ENCODE results near the gene IRF4.

IRF4 gene

GRCh38 chr6:351011-351866 is 40.3 kb upstream of the IRF4 start:
- Histone ChIP-seq H4K91ac (ENCODE audit: low read depth, low read length, poor library complexity) (no peak overlapping the region), H3K9me3 (replicated peaks in 1 of 2; ENCODE audit: control insufficient read depth in 2 of 2, insufficient read depth in 1 of 2, low read depth in 1 of 2, low read length in 2 of 2) (peaks cover 0 to 41% of the 10 kb centered on the region in 2 donors), H3K4me3 (ENCODE audit: low read length in 2 of 2) (no peak overlapping the region), H3K14ac (ENCODE audit: low read length) (no peak overlapping the region), H2AK5ac (ENCODE audit: low read depth, low read length) (no peak overlapping the region), H3K4me2 (ENCODE audit: insufficient read depth, low read length, poor library complexity, severe bottlenecking) (no peak overlapping the region), H3K27me3 (ENCODE audit: control insufficient read depth in 3 of 3, insufficient read depth in 3 of 3, low read depth in 1 of 3, low read length in 3 of 3) (no peaks in the 10 kb centered on the region), H2BK15ac (ENCODE audit: low read length) (no peak overlapping the region), H4K8ac (ENCODE audit: low read depth, low read length) (no peak overlapping the region), H3K36me3 (replicated peaks in 1 of 2; ENCODE audit: control insufficient read depth in 2 of 2, insufficient read depth in 2 of 2, low read length in 2 of 2) (peaks cover 7 to 8% of the 10 kb centered on the region in 2 donors), H3K9ac (ENCODE audit: low read depth, low read length, poor library complexity) (no peak overlapping the region), H3K23ac (ENCODE audit: low read depth, low read length, poor library complexity) (no peak overlapping the region), H2BK5ac (ENCODE audit: low read length) (no peak overlapping the region), H2BK12ac (ENCODE audit: low read length) (no peak overlapping the region), H3K4ac (ENCODE audit: low read length) (no peak overlapping the region), H3K18ac (ENCODE audit: low read length) (no peak overlapping the region), H2AFZ (ENCODE audit: low read length) (no peak overlapping the region), H3K4me1 (ENCODE audit: control insufficient read depth in 2 of 2, insufficient read depth in 1 of 2, low read depth in 1 of 2, low read length in 2 of 2) (no peaks in the 10 kb centered on the region), H2BK120ac (ENCODE audit: low read depth, low read length) (no peak overlapping the region), H3K79me1 (ENCODE audit: low read depth, low read length) (peaks cover 2% of the 10 kb centered on the region), H3K27ac (replicated peaks; ENCODE audit: low read length) (no peak overlapping the region)
- DNase-seq (ENCODE audit: low spot score), result no peak
- no CpG with 5 or more reads among the region's 31 CpGs for WGBS, 2 donors (ENCODE audit: extremely low coverage in 2 of 2, insufficient read length in 2 of 2, insufficient replicate concordance in 1 of 2)

GRCh38 chr6:351867-352289 is 39.7 kb upstream of the IRF4 start:
- Histone ChIP-seq H3K9me3 (replicated peaks in 1 of 2; ENCODE audit: control insufficient read depth in 2 of 2, insufficient read depth in 1 of 2, low read depth in 1 of 2, low read length in 2 of 2) (peaks cover 0 to 43% of the 10 kb centered on the region in 2 donors), H3K18ac (ENCODE audit: low read length) (no peak overlapping the region), H3K27ac (replicated peaks; ENCODE audit: low read length) (no peak overlapping the region), H3K36me3 (replicated peaks in 1 of 2; ENCODE audit: control insufficient read depth in 2 of 2, insufficient read depth in 2 of 2, low read length in 2 of 2) (peaks cover 7 to 8% of the 10 kb centered on the region in 2 donors), H3K9ac (ENCODE audit: low read depth, low read length, poor library complexity) (no peak overlapping the region), H3K4me2 (ENCODE audit: insufficient read depth, low read length, poor library complexity, severe bottlenecking) (no peak overlapping the region), H3K79me1 (ENCODE audit: low read depth, low read length) (peaks cover 2% of the 10 kb centered on the region), H2AK5ac (ENCODE audit: low read depth, low read length) (no peak overlapping the region), H4K91ac (ENCODE audit: low read depth, low read length, poor library complexity) (no peak overlapping the region), H3K27me3 (ENCODE audit: control insufficient read depth in 3 of 3, insufficient read depth in 3 of 3, low read depth in 1 of 3, low read length in 3 of 3) (no peaks in the 10 kb centered on the region), H3K4me3 (ENCODE audit: low read length in 2 of 2) (no peak overlapping the region), H2BK12ac (ENCODE audit: low read length) (no peak overlapping the region), H4K8ac (ENCODE audit: low read depth, low read length) (no peak overlapping the region), H2BK120ac (ENCODE audit: low read depth, low read length) (no peak overlapping the region), H2BK5ac (ENCODE audit: low read length) (no peak overlapping the region), H3K14ac (ENCODE audit: low read length) (no peak overlapping the region), H2BK15ac (ENCODE audit: low read length) (no peak overlapping the region), H3K4ac (ENCODE audit: low read length) (no peak overlapping the region), H2AFZ (ENCODE audit: low read length) (no peak overlapping the region), H3K4me1 (ENCODE audit: control insufficient read depth in 2 of 2, insufficient read depth in 1 of 2, low read depth in 1 of 2, low read length in 2 of 2) (no peaks in the 10 kb centered on the region), H3K23ac (ENCODE audit: low read depth, low read length, poor library complexity) (peak overlapping the region; percentile 5)
- WGBS, 2 donors (ENCODE audit: extremely low coverage in 2 of 2, insufficient read length in 2 of 2, insufficient replicate concordance in 1 of 2), result no CpG with 5 or more reads among the region's 4 CpGs
- no peak for DNase-seq (ENCODE audit: low spot score)

- Histone ChIP-seq H2AK5ac (ENCODE audit: low read depth, low read length) (no peak overlapping the region), H3K9me3 (replicated peaks in 1 of 2; ENCODE audit: control insufficient read depth in 2 of 2, insufficient read depth in 1 of 2, low read depth in 1 of 2, low read length in 2 of 2) (peaks cover 0 to 47% of the 10 kb centered on the region in 2 donors), H4K8ac (ENCODE audit: low read depth, low read length) (no peak overlapping the region), H3K4ac (ENCODE audit: low read length) (no peak overlapping the region), H2AFZ (ENCODE audit: low read length) (no peak overlapping the region), H2BK5ac (ENCODE audit: low read length) (no peak overlapping the region), H3K4me3 (ENCODE audit: low read length in 2 of 2) (no peak overlapping the region), H3K9ac (ENCODE audit: low read depth, low read length, poor library complexity) (no peak overlapping the region), H3K27me3 (ENCODE audit: control insufficient read depth in 3 of 3, insufficient read depth in 3 of 3, low read depth in 1 of 3, low read length in 3 of 3) (no peaks in the 10 kb centered on the region), H3K79me1 (ENCODE audit: low read depth, low read length) (peaks cover 2% of the 10 kb centered on the region), H3K4me2 (ENCODE audit: insufficient read depth, low read length, poor library complexity, severe bottlenecking) (no peak overlapping the region), H3K18ac (ENCODE audit: low read length) (no peak overlapping the region), H3K27ac (replicated peaks; ENCODE audit: low read length) (no peak overlapping the region), H3K36me3 (replicated peaks in 1 of 2; ENCODE audit: control insufficient read depth in 2 of 2, insufficient read depth in 2 of 2, low read length in 2 of 2) (peaks cover 7 to 8% of the 10 kb centered on the region in 2 donors), H2BK15ac (ENCODE audit: low read length) (no peak overlapping the region), H3K4me1 (ENCODE audit: control insufficient read depth in 2 of 2, insufficient read depth in 1 of 2, low read depth in 1 of 2, low read length in 2 of 2) (no peaks in the 10 kb centered on the region), H2BK12ac (ENCODE audit: low read length) (no peak overlapping the region), H2BK120ac (ENCODE audit: low read depth, low read length) (no peak overlapping the region), H3K23ac (ENCODE audit: low read depth, low read length, poor library complexity) (no peak overlapping the region), H3K14ac (ENCODE audit: low read length) (no peak overlapping the region), H4K91ac (ENCODE audit: low read depth, low read length, poor library complexity) (no peak overlapping the region)
- DNase-seq (ENCODE audit: low spot score), result no peak
- WGBS, 2 donors (ENCODE audit: extremely low coverage in 2 of 2, insufficient read length in 2 of 2, insufficient replicate concordance in 1 of 2), result no CpG with 5 or more reads among the region's 5 CpGs
These were observed 39.1 kb upstream of the IRF4 start for GRCh38 chr6:352474-352873.

- Histone ChIP-seq H3K9me3 (replicated peaks in 1 of 2; ENCODE audit: control insufficient read depth in 2 of 2, insufficient read depth in 1 of 2, low read depth in 1 of 2, low read length in 2 of 2) (peaks cover 0 to 47% of the 10 kb centered on the region in 2 donors), H3K36me3 (replicated peaks in 1 of 2; ENCODE audit: control insufficient read depth in 2 of 2, insufficient read depth in 2 of 2, low read length in 2 of 2) (peaks cover 7 to 8% of the 10 kb centered on the region in 2 donors), H2AFZ (ENCODE audit: low read length) (no peak overlapping the region), H3K4me1 (ENCODE audit: control insufficient read depth in 2 of 2, insufficient read depth in 1 of 2, low read depth in 1 of 2, low read length in 2 of 2) (no peaks in the 10 kb centered on the region), H2BK5ac (ENCODE audit: low read length) (no peak overlapping the region), H3K27ac (replicated peaks; ENCODE audit: low read length) (no peak overlapping the region), H4K8ac (ENCODE audit: low read depth, low read length) (no peak overlapping the region), H3K23ac (ENCODE audit: low read depth, low read length, poor library complexity) (no peak overlapping the region), H3K4me2 (ENCODE audit: insufficient read depth, low read length, poor library complexity, severe bottlenecking) (no peak overlapping the region), H2AK5ac (ENCODE audit: low read depth, low read length) (no peak overlapping the region), H3K79me1 (ENCODE audit: low read depth, low read length) (peaks cover 2% of the 10 kb centered on the region), H3K4me3 (ENCODE audit: low read length in 2 of 2) (no peak overlapping the region), H2BK120ac (ENCODE audit: low read depth, low read length) (no peak overlapping the region), H3K18ac (ENCODE audit: low read length) (no peak overlapping the region), H3K14ac (ENCODE audit: low read length) (no peak overlapping the region), H2BK12ac (ENCODE audit: low read length) (no peak overlapping the region), H2BK15ac (ENCODE audit: low read length) (no peak overlapping the region), H3K9ac (ENCODE audit: low read depth, low read length, poor library complexity) (no peak overlapping the region), H3K27me3 (ENCODE audit: control insufficient read depth in 3 of 3, insufficient read depth in 3 of 3, low read depth in 1 of 3, low read length in 3 of 3) (no peaks in the 10 kb centered on the region), H3K4ac (ENCODE audit: low read length) (no peak overlapping the region), H4K91ac (ENCODE audit: low read depth, low read length, poor library complexity) (no peak overlapping the region)
- no peak for DNase-seq (ENCODE audit: low spot score)
- no CpG with 5 or more reads among the region's 11 CpGs for WGBS, 2 donors (ENCODE audit: extremely low coverage in 2 of 2, insufficient read length in 2 of 2, insufficient replicate concordance in 1 of 2)
These were observed 38.6 kb upstream of the IRF4 start for GRCh38 chr6:352896-353470.
